ENCODE measurements around the gene DGCR2.

GRCh38 chr22:19066531-19067271 lies 55.5 kb downstream of the DGCR2 start:
- TF ChIP-seq EZH2 (IDR thresholded peaks at IDR 0.05; ENCODE audit: low read length) (no peak), CTCF (optimal IDR thresholded peaks at IDR 0.05 in 1 of 3, IDR thresholded peaks at IDR 0.05 in 1 of 3, conservative IDR thresholded peaks at IDR 0.05 in 1 of 3; ENCODE audit: extremely low read depth in 1 of 3, insufficient read depth in 2 of 3, low read length in 3 of 3) (no peak)
